ENCODE measurements around the gene TMEM255A.

Gene TMEM255A

GRCh38 chrX:120274145-120274544, 37.1 kb downstream of the TMEM255A start:
- TF ChIP-seq CTCF (IDR thresholded peaks at IDR 0.05), result no peak
- no peaks in the 10 kb centered on the region for H3K27me3 ChIP-seq

DNA sequence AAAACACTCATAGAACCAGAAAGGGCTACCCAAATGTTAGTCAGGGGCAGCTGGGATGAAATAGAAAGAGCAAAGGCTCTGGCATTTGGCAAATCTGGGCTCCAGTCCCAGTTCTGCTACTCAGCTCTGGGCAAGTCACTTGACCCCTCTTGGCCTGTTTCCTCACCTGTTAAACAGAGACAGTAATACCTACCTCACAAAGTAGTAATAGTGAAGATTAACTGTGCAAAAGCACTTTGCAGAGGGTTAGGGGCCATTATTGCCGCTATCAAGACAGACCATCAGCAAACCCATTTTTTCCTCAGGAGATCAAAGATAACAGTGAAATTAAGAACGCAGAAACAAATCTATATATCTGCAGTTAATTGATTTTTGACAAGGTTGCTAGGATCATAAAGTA, 40.0 kb downstream of the TMEM255A start:
- Histone ChIP-seq H3K4me1 (ENCODE audit: control insufficient read depth in 1 of 2, insufficient read depth in 1 of 2, low read depth in 1 of 2, low read length in 1 of 2) (no peaks in the 10 kb centered on the region), H3K27ac (no peak overlapping the region), H3K27me3 (no peaks in the 10 kb centered on the region), H3K36me3 (no peaks in the 10 kb centered on the region), H3K9me3 (no peaks in the 10 kb centered on the region), H3K4me3 (ENCODE audit: low read depth in 1 of 2, low read length in 1 of 2) (no peak overlapping the region)
- TF ChIP-seq CTCF (IDR thresholded peaks at IDR 0.05), result no peak

More at GRCh38 chrX:120274145-120274544, 37.1 kb downstream of the TMEM255A start:
- Histone ChIP-seq H3K36me3 (no peaks in the 10 kb centered on the region), H3K4me1 (ENCODE audit: control insufficient read depth in 1 of 2, insufficient read depth in 1 of 2, low read depth in 1 of 2, low read length in 1 of 2) (no peaks in the 10 kb centered on the region), H3K27ac (no peak overlapping the region), H3K4me3 (ENCODE audit: low read depth in 1 of 2, low read length in 1 of 2) (no peak overlapping the region), H3K9me3 (no peaks in the 10 kb centered on the region)

GRCh38 chrX:120270567-120270966, 40.7 kb downstream of the TMEM255A start:
- Histone ChIP-seq H3K4me3 (ENCODE audit: low read depth in 1 of 2, low read length in 1 of 2) (no peak overlapping the region), H3K27ac (no peak overlapping the region), H3K9me3 (no peaks in the 10 kb centered on the region), H3K4me1 (ENCODE audit: control insufficient read depth in 1 of 2, insufficient read depth in 1 of 2, low read depth in 1 of 2, low read length in 1 of 2) (no peaks in the 10 kb centered on the region), H3K27me3 (no peaks in the 10 kb centered on the region), H3K36me3 (no peaks in the 10 kb centered on the region)
- TF ChIP-seq CTCF (IDR thresholded peaks at IDR 0.05), result no peak

DNA sequence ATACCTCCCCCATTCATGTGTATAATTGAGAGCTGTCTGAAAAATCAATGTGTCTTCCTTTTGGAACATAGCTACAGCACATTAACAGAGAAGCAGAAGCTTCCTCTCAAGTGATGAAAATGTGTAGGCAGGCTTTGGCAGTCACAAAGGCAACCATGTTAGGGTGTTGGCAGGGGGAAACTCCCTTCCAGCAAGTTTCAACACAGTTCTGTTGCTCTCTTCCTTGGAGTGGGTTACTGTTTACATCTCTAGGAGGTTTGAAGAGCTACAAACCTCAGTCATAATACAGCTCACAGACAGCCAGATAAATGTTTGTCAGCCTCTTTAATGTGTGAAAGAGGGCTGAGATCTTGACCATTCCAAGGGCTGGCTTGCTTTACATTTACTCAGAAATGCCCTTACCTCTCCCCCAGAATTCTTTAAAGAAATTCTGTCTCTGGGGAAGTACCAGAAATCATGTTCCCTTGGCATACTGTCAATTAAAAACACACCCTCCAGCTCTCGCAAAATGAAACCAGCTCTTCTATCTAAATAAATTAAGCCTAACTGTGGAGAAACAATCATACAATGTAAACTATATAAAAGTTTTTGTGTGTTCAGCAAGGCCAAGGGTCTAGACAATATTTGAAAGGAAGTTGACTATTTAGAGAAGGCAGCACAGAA, 41.8 kb downstream of the TMEM255A start:
- Histone ChIP-seq H3K9me3 (no peaks in the 10 kb centered on the region), H3K27ac (no peak overlapping the region), H3K27me3 (no peaks in the 10 kb centered on the region), H3K4me1 (ENCODE audit: control insufficient read depth in 1 of 2, insufficient read depth in 1 of 2, low read depth in 1 of 2, low read length in 1 of 2) (no peaks in the 10 kb centered on the region), H3K36me3 (no peaks in the 10 kb centered on the region), H3K4me3 (ENCODE audit: low read depth in 1 of 2, low read length in 1 of 2) (no peak overlapping the region)
- TF ChIP-seq CTCF (IDR thresholded peaks at IDR 0.05), result no peak

DNA sequence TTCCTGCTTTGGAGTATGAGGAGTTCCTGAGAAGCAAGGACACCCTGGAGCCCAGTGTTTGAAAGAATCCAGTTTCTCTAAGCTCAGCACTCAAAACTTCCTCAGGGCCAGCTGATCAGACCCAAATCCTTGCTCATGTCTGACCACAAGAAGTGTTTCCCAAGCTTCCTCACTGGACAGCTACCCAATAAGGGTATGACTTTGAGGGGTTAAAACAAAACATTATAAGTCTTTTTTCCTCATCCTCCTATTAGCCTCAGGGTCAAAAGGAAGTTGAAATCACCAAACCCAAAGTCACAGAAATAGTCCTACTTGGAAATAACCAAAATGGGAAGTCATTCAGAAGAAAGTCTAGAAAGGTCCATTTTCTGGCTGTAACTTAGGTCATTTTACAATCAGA, 46.9 kb downstream of the TMEM255A start:
- no peaks in the 10 kb centered on the region for H3K36me3 ChIP-seq
- H3K4me1 ChIP-seq (ENCODE audit: control insufficient read depth in 1 of 2, insufficient read depth in 1 of 2, low read depth in 1 of 2, low read length in 1 of 2), result no peaks in the 10 kb centered on the region
- H3K4me3 ChIP-seq (ENCODE audit: low read depth in 1 of 2, low read length in 1 of 2), result no peak overlapping the region
- TF ChIP-seq CTCF (IDR thresholded peaks at IDR 0.05), result no peak
- no peaks in the 10 kb centered on the region for H3K27me3 ChIP-seq
- H3K9me3 ChIP-seq, result no peaks in the 10 kb centered on the region
- H3K27ac ChIP-seq, result no peak overlapping the region
